Measurements from ENCODE around the gene CLK4.

DNA sequence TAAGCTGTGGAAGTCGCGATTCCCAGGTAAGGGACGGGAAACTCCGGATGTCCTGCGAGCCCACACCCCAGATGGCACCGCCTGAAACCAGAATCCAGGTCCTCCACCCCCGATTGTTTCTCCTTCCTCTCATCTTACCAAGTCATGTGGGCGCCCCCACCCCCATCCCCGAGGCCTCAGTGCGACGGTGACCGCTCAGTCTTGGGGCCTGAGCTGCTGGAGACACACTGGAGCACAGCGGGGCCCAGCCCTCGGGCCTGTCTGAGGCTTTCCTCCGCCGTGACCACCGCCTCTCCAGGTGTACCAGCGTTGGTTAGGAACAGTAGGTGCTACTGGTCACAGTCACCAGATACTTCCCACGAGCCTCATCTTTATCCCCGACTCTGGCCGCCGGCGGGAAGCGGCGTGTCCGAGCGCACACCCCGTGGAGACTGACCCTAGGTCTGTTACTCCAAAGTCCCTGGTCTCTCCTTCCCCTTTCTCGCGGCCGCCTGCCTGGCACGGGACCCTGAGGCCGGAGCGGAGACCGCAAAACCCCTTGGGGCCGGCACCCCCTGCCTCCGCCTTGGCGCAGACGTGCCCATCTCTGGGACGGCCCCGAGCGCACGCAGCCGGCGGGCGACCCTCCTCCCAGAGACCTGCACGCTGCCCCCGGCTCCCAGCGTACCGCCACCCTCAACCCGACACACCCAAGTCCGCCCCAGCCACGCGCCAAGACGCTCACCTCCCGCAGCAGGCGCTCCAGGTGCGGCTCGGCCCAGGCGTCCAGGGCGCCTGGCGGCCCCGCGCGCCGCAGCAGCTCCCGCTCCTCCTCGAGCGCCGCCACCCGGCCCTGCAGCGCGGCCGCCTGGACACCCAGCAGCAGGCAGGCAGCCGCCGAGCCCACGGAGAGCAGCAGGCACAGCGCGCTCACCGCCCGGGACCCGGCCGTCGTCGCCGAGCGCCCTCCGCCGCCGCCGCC is 37.4 kb downstream of the CLK4 start:
- TF ChIP-seq, protein P1, sequence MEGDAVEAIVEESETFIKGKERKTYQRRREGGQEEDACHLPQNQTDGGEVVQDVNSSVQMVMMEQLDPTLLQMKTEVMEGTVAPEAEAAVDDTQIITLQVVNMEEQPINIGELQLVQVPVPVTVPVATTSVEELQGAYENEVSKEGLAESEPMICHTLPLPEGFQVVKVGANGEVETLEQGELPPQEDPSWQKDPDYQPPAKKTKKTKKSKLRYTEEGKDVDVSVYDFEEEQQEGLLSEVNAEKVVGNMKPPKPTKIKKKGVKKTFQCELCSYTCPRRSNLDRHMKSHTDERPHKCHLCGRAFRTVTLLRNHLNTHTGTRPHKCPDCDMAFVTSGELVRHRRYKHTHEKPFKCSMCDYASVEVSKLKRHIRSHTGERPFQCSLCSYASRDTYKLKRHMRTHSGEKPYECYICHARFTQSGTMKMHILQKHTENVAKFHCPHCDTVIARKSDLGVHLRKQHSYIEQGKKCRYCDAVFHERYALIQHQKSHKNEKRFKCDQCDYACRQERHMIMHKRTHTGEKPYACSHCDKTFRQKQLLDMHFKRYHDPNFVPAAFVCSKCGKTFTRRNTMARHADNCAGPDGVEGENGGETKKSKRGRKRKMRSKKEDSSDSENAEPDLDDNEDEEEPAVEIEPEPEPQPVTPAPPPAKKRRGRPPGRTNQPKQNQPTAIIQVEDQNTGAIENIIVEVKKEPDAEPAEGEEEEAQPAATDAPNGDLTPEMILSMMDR (conservative IDR thresholded peaks at IDR 0.05; ENCODE audit: low read depth, low read length) = no peak
- TF ChIP-seq EZH2phosphoT487 (IDR thresholded peaks at IDR 0.05; ENCODE audit: borderline replicate concordance, low read length) = no peak
- no peak for TF ChIP-seq EZH2 (IDR thresholded peaks at IDR 0.05; ENCODE audit: low read length, unreplicated experiment)
